Testis (tissue), 2 donors: ENCODE measurements around the gene DPP6.

Experiments
- POLR2A ChIP-seq: fragments of 450-650 bp; IDR thresholded peaks from one replicate; pipeline ENCODE4 v1.6.1; 2017; ENCODE audit warnings: antibody characterized with exemption, mild to moderate bottlenecking, moderate library complexity
- TF ChIP-seq, protein P1 (sequence below), 3 experiments: fragments of 450-650 bp in 2 of 3; fragments of 200-600 bp in 1 of 3; sonication (generic) in 1 of 3; IDR thresholded peaks; one replicate each; pipeline ENCODE4 v1.5.1; 2016 to 2019; ENCODE audit warnings: antibody characterized with exemption in 3 of 3, mild to moderate bottlenecking in 2 of 3, moderate library complexity in 1 of 3

- TF ChIP-seq, protein P1, sequence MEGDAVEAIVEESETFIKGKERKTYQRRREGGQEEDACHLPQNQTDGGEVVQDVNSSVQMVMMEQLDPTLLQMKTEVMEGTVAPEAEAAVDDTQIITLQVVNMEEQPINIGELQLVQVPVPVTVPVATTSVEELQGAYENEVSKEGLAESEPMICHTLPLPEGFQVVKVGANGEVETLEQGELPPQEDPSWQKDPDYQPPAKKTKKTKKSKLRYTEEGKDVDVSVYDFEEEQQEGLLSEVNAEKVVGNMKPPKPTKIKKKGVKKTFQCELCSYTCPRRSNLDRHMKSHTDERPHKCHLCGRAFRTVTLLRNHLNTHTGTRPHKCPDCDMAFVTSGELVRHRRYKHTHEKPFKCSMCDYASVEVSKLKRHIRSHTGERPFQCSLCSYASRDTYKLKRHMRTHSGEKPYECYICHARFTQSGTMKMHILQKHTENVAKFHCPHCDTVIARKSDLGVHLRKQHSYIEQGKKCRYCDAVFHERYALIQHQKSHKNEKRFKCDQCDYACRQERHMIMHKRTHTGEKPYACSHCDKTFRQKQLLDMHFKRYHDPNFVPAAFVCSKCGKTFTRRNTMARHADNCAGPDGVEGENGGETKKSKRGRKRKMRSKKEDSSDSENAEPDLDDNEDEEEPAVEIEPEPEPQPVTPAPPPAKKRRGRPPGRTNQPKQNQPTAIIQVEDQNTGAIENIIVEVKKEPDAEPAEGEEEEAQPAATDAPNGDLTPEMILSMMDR (IDR thresholded peaks at IDR 0.05) = no peak
- TF ChIP-seq POLR2A = no peak
Measured at GRCh38 chr7:154906201-154906600, 854.0 kb downstream of the DPP6 start.
